KMS-11 (cell line): Measurements from ENCODE around the gene ALDH9A1.

Source experiments
- H2AFZ ChIP-seq: fragments of 200-600 bp; sonication (generic); 2 replicates; pipeline ENCODE4 v1.6.1; 2016; ENCODE audit warnings: antibody characterized with exemption, mixed run types, low read depth
- H3K27ac ChIP-seq: fragments of 200-600 bp; sonication (generic); 2 replicates; pipeline ENCODE4 v1.6.1; 2016; ENCODE audit warnings: mild to moderate bottlenecking, mixed run types
- H3K27me3 ChIP-seq: fragments of 200-600 bp; sonication (generic); 2 replicates; pipeline ENCODE4 v1.6.1; 2017; ENCODE audit warnings: mild to moderate bottlenecking, low read depth, mixed run types, moderate library complexity; ENCODE audit not compliant: insufficient read depth
- H3K36me3 ChIP-seq: fragments of 200-600 bp; sonication (generic); 2 replicates; pipeline ENCODE4 v1.6.1; 2017; ENCODE audit warnings: mild to moderate bottlenecking, mixed run types; ENCODE audit not compliant: insufficient read depth
- H3K4me1 ChIP-seq: fragments of 200-600 bp; sonication (generic); 2 replicates; pipeline ENCODE4 v1.6.1; 2016; ENCODE audit warnings: mild to moderate bottlenecking, low read depth, mixed run types; ENCODE audit not compliant: poor library complexity, severe bottlenecking
- H3K4me2 ChIP-seq: fragments of 200-600 bp; sonication (generic); 2 replicates; pipeline ENCODE4 v1.7.0; 2016; ENCODE audit warnings: mild to moderate bottlenecking, mixed run types
- H3K4me3 ChIP-seq: fragments of 200-600 bp; sonication (generic); IDR thresholded peaks from 2 replicates; pipeline ENCODE4 v1.6.1; 2017; ENCODE audit warnings: low read depth, low read length, mixed read lengths; ENCODE audit not compliant: insufficient read depth
- H3K79me2 ChIP-seq: fragments of 200-600 bp; sonication (generic); 2 replicates; pipeline ENCODE4 v1.6.1; 2016; ENCODE audit warnings: low read depth, mixed run types; ENCODE audit not compliant: insufficient read depth
- H3K9ac ChIP-seq: fragments of 200-600 bp; sonication (generic); 2 replicates; pipeline ENCODE4 v1.6.1; 2016; ENCODE audit warnings: mild to moderate bottlenecking, mixed run types
- H4K20me1 ChIP-seq: fragments of 200-600 bp; sonication (generic); 2 replicates; pipeline ENCODE4 v1.6.1; 2016; ENCODE audit warnings: mild to moderate bottlenecking, mixed run types; ENCODE audit not compliant: insufficient read depth
- TF ChIP-seq, protein P1 (sequence below): fragments of 200-600 bp; sonication (generic); conservative IDR thresholded peaks from 2 replicates; pipeline ENCODE4 v1.6.1; 2017; ENCODE audit warnings: low read depth, mild to moderate bottlenecking, antibody characterized with exemption, low read length, moderate library complexity, mixed read lengths

Gene ALDH9A1

DNA sequence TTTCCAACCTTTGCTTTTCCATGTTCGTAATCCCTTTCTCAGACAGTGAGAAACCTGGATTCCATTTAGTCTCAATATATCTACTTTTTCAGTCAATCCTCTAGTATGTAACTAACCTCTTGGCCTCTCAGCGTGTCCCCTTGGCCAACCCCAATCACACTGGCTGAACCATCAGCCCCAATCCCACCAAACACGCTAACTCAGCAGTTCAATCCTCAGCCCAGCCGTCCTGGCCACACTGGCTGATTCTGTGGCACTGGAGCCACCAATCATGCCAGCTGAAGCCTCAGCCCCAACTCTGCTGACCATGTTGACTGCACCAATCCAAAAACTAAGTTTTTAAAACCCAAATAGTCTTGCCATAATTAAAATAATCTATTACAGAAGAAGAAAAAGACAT lies 73.9 kb downstream of the ALDH9A1 start:
- Histone ChIP-seq H3K4me1 (peaks cover 4% of the 10 kb centered on the region), H3K27me3 (no peaks in the 10 kb centered on the region), H2AFZ (no peak overlapping the region), H3K9ac (no peak overlapping the region), H3K27ac (no peak overlapping the region), H3K4me3 (no peak overlapping the region), H3K79me2 (no peaks in the 10 kb centered on the region), H3K4me2 (no peak overlapping the region), H3K36me3 (no peaks in the 10 kb centered on the region), H4K20me1 (no peaks in the 10 kb centered on the region)
- TF ChIP-seq, protein P1, sequence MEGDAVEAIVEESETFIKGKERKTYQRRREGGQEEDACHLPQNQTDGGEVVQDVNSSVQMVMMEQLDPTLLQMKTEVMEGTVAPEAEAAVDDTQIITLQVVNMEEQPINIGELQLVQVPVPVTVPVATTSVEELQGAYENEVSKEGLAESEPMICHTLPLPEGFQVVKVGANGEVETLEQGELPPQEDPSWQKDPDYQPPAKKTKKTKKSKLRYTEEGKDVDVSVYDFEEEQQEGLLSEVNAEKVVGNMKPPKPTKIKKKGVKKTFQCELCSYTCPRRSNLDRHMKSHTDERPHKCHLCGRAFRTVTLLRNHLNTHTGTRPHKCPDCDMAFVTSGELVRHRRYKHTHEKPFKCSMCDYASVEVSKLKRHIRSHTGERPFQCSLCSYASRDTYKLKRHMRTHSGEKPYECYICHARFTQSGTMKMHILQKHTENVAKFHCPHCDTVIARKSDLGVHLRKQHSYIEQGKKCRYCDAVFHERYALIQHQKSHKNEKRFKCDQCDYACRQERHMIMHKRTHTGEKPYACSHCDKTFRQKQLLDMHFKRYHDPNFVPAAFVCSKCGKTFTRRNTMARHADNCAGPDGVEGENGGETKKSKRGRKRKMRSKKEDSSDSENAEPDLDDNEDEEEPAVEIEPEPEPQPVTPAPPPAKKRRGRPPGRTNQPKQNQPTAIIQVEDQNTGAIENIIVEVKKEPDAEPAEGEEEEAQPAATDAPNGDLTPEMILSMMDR = no peak

DNA sequence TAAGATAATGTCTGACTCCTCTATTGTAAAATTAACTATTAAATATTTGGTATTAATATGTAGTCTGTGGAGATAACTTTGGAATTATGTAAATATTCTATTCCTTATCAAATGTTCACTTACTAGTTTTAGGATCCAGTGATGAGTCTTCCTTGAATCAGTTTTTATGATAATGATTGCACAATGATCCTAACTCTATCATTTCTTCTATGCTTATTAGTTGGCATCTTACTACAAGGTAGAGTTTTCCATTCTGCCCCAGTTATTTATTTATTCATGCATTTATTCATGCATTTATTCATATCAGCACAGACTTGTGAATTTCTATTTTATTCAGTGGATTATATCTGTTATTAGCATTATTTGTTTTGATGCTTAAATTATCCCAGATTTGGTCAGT lies 74.7 kb downstream of the ALDH9A1 start:
- Histone ChIP-seq H3K9ac (no peak overlapping the region), H3K27me3 (no peaks in the 10 kb centered on the region), H3K4me1 (no peaks in the 10 kb centered on the region), H3K36me3 (no peaks in the 10 kb centered on the region), H4K20me1 (no peaks in the 10 kb centered on the region), H3K4me2 (no peak overlapping the region), H3K79me2 (no peaks in the 10 kb centered on the region), H2AFZ (no peak overlapping the region), H3K4me3 (no peak overlapping the region), H3K27ac (no peak overlapping the region)
- TF ChIP-seq, protein P1 = no peak

DNA sequence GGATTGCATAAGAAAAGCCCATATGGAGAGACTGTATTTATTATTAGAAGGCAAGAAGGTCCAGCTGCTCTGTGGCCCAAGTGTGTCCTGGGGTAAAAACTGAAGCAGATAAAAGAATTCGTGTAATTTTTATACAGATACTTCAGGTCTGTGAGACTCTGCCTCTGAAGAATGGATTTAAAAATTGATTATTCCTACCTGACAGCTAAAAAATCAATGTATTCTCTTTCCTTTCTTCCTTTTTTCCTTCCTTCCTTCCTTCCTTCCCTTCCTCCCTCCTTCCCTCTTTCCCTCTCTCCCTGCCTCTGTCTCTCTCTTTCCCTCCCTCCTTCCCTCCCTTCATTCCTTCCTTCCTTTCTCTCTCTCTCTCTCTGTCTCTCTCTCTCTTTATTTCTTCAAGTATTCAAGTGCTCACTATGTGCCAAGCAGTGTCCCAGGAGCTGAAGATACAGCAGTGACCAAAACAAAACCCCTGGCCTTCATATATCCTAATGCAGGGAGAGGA lies 78.7 kb downstream of the ALDH9A1 start:
- H3K4me3 ChIP-seq = no peak overlapping the region
- H3K36me3 ChIP-seq = no peaks in the 10 kb centered on the region
- H3K4me1 ChIP-seq = no peaks in the 10 kb centered on the region
- no peak overlapping the region for H3K9ac ChIP-seq
- no peaks in the 10 kb centered on the region for H3K27me3 ChIP-seq
- TF ChIP-seq, protein P1 = no peak
- H3K79me2 ChIP-seq = no peaks in the 10 kb centered on the region
- no peaks in the 10 kb centered on the region for H4K20me1 ChIP-seq
- no peak overlapping the region for H2AFZ ChIP-seq
- no peak overlapping the region for H3K27ac ChIP-seq
- no peak overlapping the region for H3K4me2 ChIP-seq

DNA sequence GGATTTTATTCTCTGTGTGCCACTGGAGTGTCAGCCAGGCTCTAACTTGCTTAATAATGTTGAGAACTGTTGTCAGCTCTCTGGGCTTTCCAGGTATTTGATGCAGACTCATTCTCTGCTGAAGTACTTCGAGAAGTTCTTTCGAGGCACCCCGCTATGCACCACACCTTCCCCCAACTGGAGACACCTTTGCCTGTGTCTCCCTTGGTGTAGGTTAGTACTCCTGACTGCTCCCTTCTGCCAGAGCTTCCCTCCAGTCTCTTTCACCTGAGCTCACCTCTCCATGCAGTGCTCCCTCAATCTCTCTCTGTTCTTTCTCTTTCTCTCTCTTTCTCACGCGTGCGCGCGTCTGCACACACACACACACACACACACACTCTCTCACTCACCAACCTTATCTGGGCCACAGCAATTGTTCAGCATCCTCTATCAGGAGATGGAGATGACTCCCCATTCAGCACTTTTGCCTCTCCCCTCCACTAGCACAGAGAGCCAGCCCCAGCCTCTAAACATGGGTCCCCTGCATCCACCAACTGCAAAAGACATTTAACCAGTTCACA lies 81.3 kb downstream of the ALDH9A1 start:
- H3K4me1 ChIP-seq = no peaks in the 10 kb centered on the region
- no peaks in the 10 kb centered on the region for H3K36me3 ChIP-seq
- TF ChIP-seq, protein P1 = no peak
- H3K4me2 ChIP-seq = no peak overlapping the region
- H4K20me1 ChIP-seq = no peaks in the 10 kb centered on the region
- H2AFZ ChIP-seq = no peak overlapping the region
- H3K79me2 ChIP-seq = no peaks in the 10 kb centered on the region
- no peaks in the 10 kb centered on the region for H3K27me3 ChIP-seq
- H3K9ac ChIP-seq = no peak overlapping the region
- H3K4me3 ChIP-seq = no peak overlapping the region
- no peak overlapping the region for H3K27ac ChIP-seq
